Neural cell (in vitro differentiated cells): ENCODE results near the gene IPO7.

ENCODE experiments used
- CTCF ChIP-seq: fragments of 450-650 bp; IDR thresholded peaks from 2 replicates; pipeline ENCODE4 v1.5.1; 2014; ENCODE audit warnings: antibody characterized with exemption, mild to moderate bottlenecking, moderate library complexity; ENCODE audit not compliant: poor library complexity, severe bottlenecking
- EP300 ChIP-seq: fragments of 450-650 bp; conservative IDR thresholded peaks from 2 replicates; pipeline ENCODE4 v1.6.1; 2014; ENCODE audit warnings: antibody characterized with exemption, mild to moderate bottlenecking, moderate library complexity; ENCODE audit not compliant: poor library complexity, severe bottlenecking
- EZH2 ChIP-seq: fragments of 200-600, 300-800 bp; shearing (Covaris generic), sonication (generic); IDR thresholded peaks from 2 replicates; pipeline ENCODE4 v1.6.1; 2014; ENCODE audit warnings: antibody characterized with exemption, low read length, borderline replicate concordance, mild to moderate bottlenecking; ENCODE audit not compliant: insufficient read depth, poor library complexity, severe bottlenecking
- POLR2AphosphoS5 ChIP-seq: IDR thresholded peaks from 2 replicates; pipeline ENCODE4 v1.6.1; 2012
- REST ChIP-seq: IDR thresholded peaks from 2 replicates; pipeline ENCODE4 v1.6.1; 2012; ENCODE audit warnings: borderline replicate concordance

GRCh38 chr11:9344061-9344680 is 40.3 kb upstream of the IPO7 start:
- TF ChIP-seq REST (no peak), CTCF (no peak), POLR2AphosphoS5 (peak; percentile 39), EP300 (peak; percentile 41), EZH2 (no peak)
